PC-3 (cell line): ENCODE measurements around the gene FLAD1. TPM values are rescaled to one million over a fixed set of nuclear protein-coding genes. Genes with fewer than 3 reads are reported as not detected.

Experiments
- ATAC-seq: fragments of 200-7000 bp; cut with Tn5 transposase; 2 replicates; pipeline ENCODE4 v1.9.1; 2020; ENCODE audit warnings: mild to moderate bottlenecking, moderate library complexity
- BruUV-seq: library from RNA; stranded (reverse); fragments of 400-500 nt; replicated peaks from 2 replicates; lab custom pipeline; 2021; lab: Mats Ljungman, UMichigan
- CTCF ChIA-PET: fragments of 300-600 bp; sonication (Branson Sonifier 250); formaldehyde crosslinking; loops from one replicate; lab custom pipeline; 2022; ENCODE audit warnings: antibody characterized with exemption; lab: Charles Lee
- POLR2A ChIA-PET: fragments of 300-600 bp; sonication (Branson Sonifier 250); formaldehyde crosslinking; loops from one replicate; lab custom pipeline; 2022; ENCODE audit warnings: antibody characterized with exemption; ENCODE audit not compliant: unreplicated experiment; lab: Charles Lee
- DNase-seq: peaks from one replicate; pipeline ENCODE4 v3.0.0-alpha.2; 2015
- H2AFZ ChIP-seq: fragments of 300-600 bp; sonication (generic); 2 replicates; pipeline ENCODE4 v1.6.0; 2016; ENCODE audit warnings: antibody characterized with exemption, low read length
- H3F3A ChIP-seq: fragments of 300-600 bp; sonication (generic); one replicate; pipeline ENCODE4 v1.6.0; 2017; ENCODE audit warnings: antibody characterized with exemption, low read length, control low read depth, mild to moderate bottlenecking; ENCODE audit not compliant: unreplicated experiment
- H3K27ac ChIP-seq: fragments of 300-600 bp; sonication (generic); 2 replicates; pipeline ENCODE4 v1.5.1; 2016; ENCODE audit warnings: mild to moderate bottlenecking, low read length
- H3K27me3 ChIP-seq: fragments of 300-600 bp; sonication (generic); 2 replicates; pipeline ENCODE4 v1.6.1; 2016; ENCODE audit warnings: low read length, mixed read lengths
- H3K36me3 ChIP-seq: fragments of 300-600 bp; sonication (generic); 2 replicates; pipeline ENCODE4 v1.6.1; 2016; ENCODE audit warnings: low read depth, mixed run types, low read length, mixed read lengths
- H3K4me1 ChIP-seq: fragments of 300-600 bp; sonication (generic); 2 replicates; pipeline ENCODE4 v1.5.1; 2016; ENCODE audit warnings: low read length; ENCODE audit not compliant: insufficient read depth
- H3K4me2 ChIP-seq: fragments of 300-600 bp; sonication (generic); 2 replicates; pipeline ENCODE4 v1.6.0; 2016; ENCODE audit warnings: low read length
- H3K4me3 ChIP-seq: fragments of 300-600 bp; sonication (generic); 2 replicates; pipeline ENCODE4 v1.5.1; 2016; ENCODE audit warnings: mild to moderate bottlenecking, low read length, mixed read lengths
- H3K79me2 ChIP-seq: fragments of 300-600 bp; sonication (generic); 2 replicates; pipeline ENCODE4 v1.6.1; 2017; ENCODE audit warnings: low read length, mixed read lengths
- H3K9ac ChIP-seq: fragments of 300-600 bp; sonication (generic); 2 replicates; pipeline ENCODE4 v1.6.0; 2016; ENCODE audit warnings: mild to moderate bottlenecking, low read length
- H3K9me2 ChIP-seq: fragments of 300-600 bp; sonication (generic); replicated peaks from 2 replicates; pipeline ENCODE4 v1.6.1; 2016; ENCODE audit warnings: mixed run types, low read length, mixed read lengths
- H3K9me3 ChIP-seq: fragments of 300-600 bp; sonication (generic); 2 replicates; pipeline ENCODE4 v1.6.1; 2016; ENCODE audit warnings: low read length, mixed read lengths
- H4K20me1 ChIP-seq: fragments of 300-600 bp; sonication (generic); 2 replicates; pipeline ENCODE4 v1.6.1; 2016; ENCODE audit warnings: low read length, mixed read lengths
- EZH2 ChIP-seq: fragments of 300-600 bp; sonication (generic); IDR thresholded peaks from one replicate; pipeline ENCODE4 v1.6.1; 2017; ENCODE audit warnings: antibody characterized with exemption, mild to moderate bottlenecking, low read length; ENCODE audit not compliant: unreplicated experiment
- EZH2phosphoT487 ChIP-seq: fragments of 300-600 bp; sonication (generic); IDR thresholded peaks from 2 replicates; pipeline ENCODE4 v1.6.1; 2018; ENCODE audit warnings: mild to moderate bottlenecking, antibody characterized with exemption, low read length, borderline replicate concordance
- intact Hi-C: fragments of 100-400 bp; cut with micrococcal nuclease; formaldehyde crosslinking; loops from 2 replicates; pipeline ENCODE4 v1.9.0; 2023
- total RNA-seq: library from RNA; depleted of rRNA; stranded (reverse); fragments of >200 nt; gene quantifications from 2 replicates; pipeline ENCODE4 v1.2.3, GENCODE V29; 2014
- TF ChIP-seq, protein P1 (sequence below): fragments of 300-600 bp; sonication (generic); conservative IDR thresholded peaks from 2 replicates; pipeline ENCODE4 v1.5.1; 2017; ENCODE audit warnings: antibody characterized with exemption, low read depth, mild to moderate bottlenecking, low read length

The FLAD1 gene
- total RNA-seq, 1 experiment from 2014 or later, result 84.0 TPM

GRCh38 chr1:155017946-155018316, 34.8 kb downstream of the FLAD1 start:
- Histone ChIP-seq H2AFZ (0 out of 2 replicates have a peak overlapping the region, but pooled peaks have one; percentile 19), H4K20me1 (no peaks in the 10 kb centered on the region), H3K9me2 (no peaks in the 10 kb centered on the region), H3K4me3 (peak overlapping the region; percentile 42; the same call in 1 of the 2 replicates), H3K36me3 (peaks cover 25% of the 10 kb centered on the region), H3K27me3 (no peaks in the 10 kb centered on the region), H3K4me1 (peaks cover 21% of the 10 kb centered on the region), H3K9me3 (no peaks in the 10 kb centered on the region), H3K27ac (0 out of 2 replicates have a peak overlapping the region, but pooled peaks have one; percentile 87), H3K9ac (peak overlapping the region; percentile 13; the same call in 1 of the 2 replicates), H3K4me2 (peak overlapping the region; percentile 79), H3F3A (no peaks in the 10 kb centered on the region), H3K79me2 (peaks cover 5% of the 10 kb centered on the region; the same call in 1 of the 2 replicates)
- ChIA-PET CTCF (interaction anchor here (0.6 to 1.9 kb wide), 12 partner anchors 8 to 81 kb away, joined by 3 to 16 read pairs (median 6); partner anchors contain the start of genes ADAM15, FLAD1, PMVK and ZBTB7B), POLR2A (interaction anchor here (0.9 kb wide), 1 partner anchor 46 kb away, joined by 3 read pairs; no protein-coding TSS in a partner anchor)
- intact Hi-C loops, result loop anchor here (1.0 to 5.0 kb wide), 4 partner anchors 13 to 57 kb away; partner anchors contain the start of genes ADAM15 and PYGO2
- ATAC-seq, result no peak
- BruUV-seq, result no TSS peak
- no peak for TF ChIP-seq EZH2phosphoT487
- TF ChIP-seq EZH2, result no peak
- TF ChIP-seq, protein P1, sequence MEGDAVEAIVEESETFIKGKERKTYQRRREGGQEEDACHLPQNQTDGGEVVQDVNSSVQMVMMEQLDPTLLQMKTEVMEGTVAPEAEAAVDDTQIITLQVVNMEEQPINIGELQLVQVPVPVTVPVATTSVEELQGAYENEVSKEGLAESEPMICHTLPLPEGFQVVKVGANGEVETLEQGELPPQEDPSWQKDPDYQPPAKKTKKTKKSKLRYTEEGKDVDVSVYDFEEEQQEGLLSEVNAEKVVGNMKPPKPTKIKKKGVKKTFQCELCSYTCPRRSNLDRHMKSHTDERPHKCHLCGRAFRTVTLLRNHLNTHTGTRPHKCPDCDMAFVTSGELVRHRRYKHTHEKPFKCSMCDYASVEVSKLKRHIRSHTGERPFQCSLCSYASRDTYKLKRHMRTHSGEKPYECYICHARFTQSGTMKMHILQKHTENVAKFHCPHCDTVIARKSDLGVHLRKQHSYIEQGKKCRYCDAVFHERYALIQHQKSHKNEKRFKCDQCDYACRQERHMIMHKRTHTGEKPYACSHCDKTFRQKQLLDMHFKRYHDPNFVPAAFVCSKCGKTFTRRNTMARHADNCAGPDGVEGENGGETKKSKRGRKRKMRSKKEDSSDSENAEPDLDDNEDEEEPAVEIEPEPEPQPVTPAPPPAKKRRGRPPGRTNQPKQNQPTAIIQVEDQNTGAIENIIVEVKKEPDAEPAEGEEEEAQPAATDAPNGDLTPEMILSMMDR, result no peak
- no peak for DNase-seq

DNA sequence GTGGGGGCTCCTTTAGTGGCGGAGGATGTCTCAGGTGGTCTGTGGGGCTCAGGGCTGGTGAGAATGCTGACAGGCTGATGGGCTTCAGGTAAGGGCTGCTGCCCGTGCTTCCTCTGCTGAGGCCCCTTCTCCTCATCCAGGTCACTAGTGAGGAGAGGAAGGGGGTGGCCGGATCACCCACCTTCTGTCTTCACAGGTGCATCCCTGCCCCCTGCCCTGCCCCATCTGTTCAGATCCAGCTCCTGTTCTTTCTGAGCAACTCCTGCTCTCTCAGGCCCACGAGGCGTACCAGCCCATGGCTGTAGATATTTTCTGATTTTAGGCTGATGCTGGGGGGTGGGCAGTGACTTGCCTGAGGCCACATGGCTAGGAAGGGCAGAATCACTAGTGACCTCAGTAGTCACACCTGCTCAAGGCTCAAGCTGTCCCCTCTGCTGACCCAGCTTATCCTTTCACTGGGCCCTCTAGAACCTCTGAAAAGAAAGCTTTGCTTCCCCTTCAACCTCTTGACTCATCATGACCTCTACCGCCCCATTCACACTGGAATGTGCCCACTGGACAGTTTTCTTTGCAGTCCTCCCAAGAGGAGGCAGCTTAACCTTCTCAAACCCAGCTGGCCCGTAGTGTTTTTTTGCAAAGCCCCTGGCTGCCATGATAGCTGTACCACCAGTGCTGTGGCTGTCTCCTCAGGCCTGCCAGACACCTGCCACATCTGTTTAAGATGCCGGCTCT, 35.6 kb downstream of the FLAD1 start:
- TF ChIP-seq, protein P1, result no peak
- TF ChIP-seq EZH2 (no peak), EZH2phosphoT487 (no peak)
- Histone ChIP-seq H4K20me1 (no peaks in the 10 kb centered on the region), H3K4me2 (no peak overlapping the region), H3K9me3 (no peaks in the 10 kb centered on the region), H3K9ac (no peak overlapping the region), H3K4me1 (peaks cover 21% of the 10 kb centered on the region), H3K4me3 (no peak overlapping the region), H3K9me2 (no peaks in the 10 kb centered on the region), H3K79me2 (no peaks in the 10 kb centered on the region), H3F3A (no peaks in the 10 kb centered on the region), H3K27me3 (no peaks in the 10 kb centered on the region), H3K36me3 (peaks cover 25% of the 10 kb centered on the region), H2AFZ (no peak overlapping the region), H3K27ac (no peak overlapping the region)
- BruUV-seq, result no TSS peak
- ChIA-PET CTCF (no interaction called here), POLR2A (no interaction called here)
- ATAC-seq, result no peak
- no peak for DNase-seq
- intact Hi-C loops, result loop anchor here (5.0 kb wide), 1 partner anchor 34 kb away; the partner anchor contains the start of gene ADAM15
